ENCODE results near the gene LAMB1. TPM values are rescaled to one million over a fixed set of nuclear protein-coding genes. Genes with fewer than 3 reads are reported as not detected.

Gene LAMB1
- total and polyA plus RNA-seq, 2 of the 13 experiments (the other 11 are each of a cell fraction or from before 2014, with no cell fraction given), result 109 to 124 TPM

DNA sequence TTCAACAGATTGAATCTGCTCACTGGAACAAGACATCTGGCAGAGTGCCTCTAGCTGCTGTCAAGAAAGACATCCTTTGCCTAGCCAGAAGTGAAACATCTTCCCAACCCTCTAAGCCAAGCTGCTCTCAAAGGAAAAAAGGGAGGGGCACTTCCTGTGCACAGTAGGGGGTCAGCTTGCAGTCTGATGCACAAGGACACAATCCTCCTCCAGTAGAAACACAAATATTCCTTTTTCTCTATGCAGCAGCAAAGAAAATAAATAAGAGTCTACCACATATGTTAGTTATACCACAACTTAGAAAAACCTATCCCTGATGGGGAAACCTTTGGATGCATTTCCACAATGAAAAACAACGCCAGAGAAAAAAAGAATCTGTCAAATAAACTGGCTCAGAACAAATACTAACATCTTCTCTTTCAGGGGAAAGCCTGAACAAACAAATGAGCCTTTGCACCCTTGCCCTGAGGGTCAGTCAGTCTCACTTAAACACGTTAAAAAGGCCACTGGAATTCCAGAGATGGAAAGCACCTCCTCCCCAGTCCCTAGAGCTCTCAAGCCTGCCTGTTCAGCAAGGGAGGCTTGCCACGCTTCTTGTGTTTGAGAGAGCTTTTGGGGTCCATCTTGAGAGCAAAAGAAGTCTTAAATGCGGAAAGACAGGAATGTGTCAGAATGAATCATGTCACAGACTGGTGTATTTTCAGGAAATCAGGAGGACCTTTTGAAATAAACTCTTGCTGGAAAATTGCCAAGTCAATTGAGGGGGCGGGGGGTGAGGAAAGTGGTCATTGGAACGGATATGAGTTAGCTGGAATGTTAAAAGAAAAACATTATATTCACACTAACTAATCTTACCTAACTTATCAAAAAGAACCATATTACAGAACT, 7.5 kb downstream of the LAMB1 start (continued):
- TF ChIP-seq, protein P1, sequence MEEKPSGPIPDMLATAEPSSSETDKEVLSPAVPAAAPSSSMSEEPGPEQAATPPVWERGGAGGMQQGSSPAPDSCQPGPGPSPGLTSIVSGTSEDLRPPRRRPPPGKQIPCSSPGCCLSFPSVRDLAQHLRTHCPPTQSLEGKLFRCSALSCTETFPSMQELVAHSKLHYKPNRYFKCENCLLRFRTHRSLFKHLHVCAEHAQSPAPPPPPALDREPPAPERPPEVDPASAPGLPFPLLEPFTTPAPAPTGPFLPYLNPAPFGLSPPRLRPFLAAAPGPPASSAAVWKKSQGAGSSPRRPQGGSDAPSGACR (CRISPR knock-in tag; IDR thresholded peaks at IDR 0.05), result no peak
- TF ChIP-seq MLXIP (CRISPR knock-in tag; IDR thresholded peaks at IDR 0.05; ENCODE audit: borderline replicate concordance) (no peak), HOXA3 (CRISPR knock-in tag; IDR thresholded peaks at IDR 0.05) (no peak), NFKB2 (CRISPR knock-in tag; IDR thresholded peaks at IDR 0.05; ENCODE audit: borderline replicate concordance) (no peak), JDP2 (CRISPR knock-in tag; IDR thresholded peaks at IDR 0.05; ENCODE audit: borderline replicate concordance) (no peak), ZIK1 (CRISPR knock-in tag; IDR thresholded peaks at IDR 0.05; ENCODE audit: borderline replicate concordance, low read depth) (no peak), ZSCAN12 (CRISPR knock-in tag; IDR thresholded peaks at IDR 0.05) (no peak), IRF2 (CRISPR knock-in tag; IDR thresholded peaks at IDR 0.05) (no peak), SKI (IDR thresholded peaks at IDR 0.05; ENCODE audit: partially characterized antibody) (no peak), DRAP1 (CRISPR knock-in tag; IDR thresholded peaks at IDR 0.05) (0 out of 2 replicates have a peak, but pooled peaks have one; percentile 11), KLF12 (CRISPR knock-in tag; IDR thresholded peaks at IDR 0.05; ENCODE audit: borderline replicate concordance) (no peak), ZSCAN25 (CRISPR knock-in tag; IDR thresholded peaks at IDR 0.05) (no peak), ZNF530 (CRISPR knock-in tag; IDR thresholded peaks at IDR 0.05; ENCODE audit: low read depth) (no peak), ERF (CRISPR knock-in tag; IDR thresholded peaks at IDR 0.05) (0 out of 2 replicates have a peak, but pooled peaks have one; percentile 31), ZSCAN21 (CRISPR knock-in tag; IDR thresholded peaks at IDR 0.05; ENCODE audit: borderline replicate concordance) (no peak), THAP11 (CRISPR knock-in tag; IDR thresholded peaks at IDR 0.05) (no peak)
- TF ChIP-seq, protein P2, sequence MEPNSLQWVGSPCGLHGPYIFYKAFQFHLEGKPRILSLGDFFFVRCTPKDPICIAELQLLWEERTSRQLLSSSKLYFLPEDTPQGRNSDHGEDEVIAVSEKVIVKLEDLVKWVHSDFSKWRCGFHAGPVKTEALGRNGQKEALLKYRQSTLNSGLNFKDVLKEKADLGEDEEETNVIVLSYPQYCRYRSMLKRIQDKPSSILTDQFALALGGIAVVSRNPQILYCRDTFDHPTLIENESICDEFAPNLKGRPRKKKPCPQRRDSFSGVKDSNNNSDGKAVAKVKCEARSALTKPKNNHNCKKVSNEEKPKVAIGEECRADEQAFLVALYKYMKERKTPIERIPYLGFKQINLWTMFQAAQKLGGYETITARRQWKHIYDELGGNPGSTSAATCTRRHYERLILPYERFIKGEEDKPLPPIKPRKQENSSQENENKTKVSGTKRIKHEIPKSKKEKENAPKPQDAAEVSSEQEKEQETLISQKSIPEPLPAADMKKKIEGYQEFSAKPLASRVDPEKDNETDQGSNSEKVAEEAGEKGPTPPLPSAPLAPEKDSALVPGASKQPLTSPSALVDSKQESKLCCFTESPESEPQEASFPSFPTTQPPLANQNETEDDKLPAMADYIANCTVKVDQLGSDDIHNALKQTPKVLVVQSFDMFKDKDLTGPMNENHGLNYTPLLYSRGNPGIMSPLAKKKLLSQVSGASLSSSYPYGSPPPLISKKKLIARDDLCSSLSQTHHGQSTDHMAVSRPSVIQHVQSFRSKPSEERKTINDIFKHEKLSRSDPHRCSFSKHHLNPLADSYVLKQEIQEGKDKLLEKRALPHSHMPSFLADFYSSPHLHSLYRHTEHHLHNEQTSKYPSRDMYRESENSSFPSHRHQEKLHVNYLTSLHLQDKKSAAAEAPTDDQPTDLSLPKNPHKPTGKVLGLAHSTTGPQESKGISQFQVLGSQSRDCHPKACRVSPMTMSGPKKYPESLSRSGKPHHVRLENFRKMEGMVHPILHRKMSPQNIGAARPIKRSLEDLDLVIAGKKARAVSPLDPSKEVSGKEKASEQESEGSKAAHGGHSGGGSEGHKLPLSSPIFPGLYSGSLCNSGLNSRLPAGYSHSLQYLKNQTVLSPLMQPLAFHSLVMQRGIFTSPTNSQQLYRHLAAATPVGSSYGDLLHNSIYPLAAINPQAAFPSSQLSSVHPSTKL (CRISPR knock-in tag; IDR thresholded peaks at IDR 0.05), result peak; percentile 72
- TF ChIP-seq, protein P3, sequence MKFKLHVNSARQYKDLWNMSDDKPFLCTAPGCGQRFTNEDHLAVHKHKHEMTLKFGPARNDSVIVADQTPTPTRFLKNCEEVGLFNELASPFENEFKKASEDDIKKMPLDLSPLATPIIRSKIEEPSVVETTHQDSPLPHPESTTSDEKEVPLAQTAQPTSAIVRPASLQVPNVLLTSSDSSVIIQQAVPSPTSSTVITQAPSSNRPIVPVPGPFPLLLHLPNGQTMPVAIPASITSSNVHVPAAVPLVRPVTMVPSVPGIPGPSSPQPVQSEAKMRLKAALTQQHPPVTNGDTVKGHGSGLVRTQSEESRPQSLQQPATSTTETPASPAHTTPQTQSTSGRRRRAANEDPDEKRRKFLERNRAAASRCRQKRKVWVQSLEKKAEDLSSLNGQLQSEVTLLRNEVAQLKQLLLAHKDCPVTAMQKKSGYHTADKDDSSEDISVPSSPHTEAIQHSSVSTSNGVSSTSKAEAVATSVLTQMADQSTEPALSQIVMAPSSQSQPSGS (CRISPR knock-in tag; IDR thresholded peaks at IDR 0.05), result 0 out of 2 replicates have a peak, but pooled peaks have one; percentile 16

Measured in HepG2 (cell line).